LNCAP (cell line): ENCODE data around the gene SORCS3.

Experiments used
- CTCF ChIP-seq: fragments of 450-650 bp; IDR thresholded peaks from 2 replicates; pipeline ENCODE4 v1.5.1; 2017; ENCODE audit warnings: mild to moderate bottlenecking

SORCS3 gene

DNA sequence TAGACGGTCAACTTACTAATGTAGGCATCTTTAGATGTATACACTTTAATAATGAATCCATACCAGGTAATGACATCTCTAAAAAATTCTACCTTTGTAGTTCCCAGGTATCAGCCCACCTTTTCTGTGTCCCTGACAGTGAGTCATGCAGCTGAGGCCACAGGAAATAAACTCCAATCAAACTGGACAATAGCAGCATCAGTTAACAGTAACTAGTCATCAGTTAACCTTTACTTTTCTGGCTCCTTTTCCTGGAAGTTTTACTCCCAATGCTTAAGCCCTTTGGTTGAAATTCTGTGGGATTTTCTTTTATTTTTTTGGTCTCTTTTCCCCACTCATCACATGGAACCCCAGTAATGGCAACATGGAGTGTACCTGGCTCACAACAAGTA, 617.6 kb downstream of the SORCS3 start:
- TF ChIP-seq CTCF: no peak

DNA sequence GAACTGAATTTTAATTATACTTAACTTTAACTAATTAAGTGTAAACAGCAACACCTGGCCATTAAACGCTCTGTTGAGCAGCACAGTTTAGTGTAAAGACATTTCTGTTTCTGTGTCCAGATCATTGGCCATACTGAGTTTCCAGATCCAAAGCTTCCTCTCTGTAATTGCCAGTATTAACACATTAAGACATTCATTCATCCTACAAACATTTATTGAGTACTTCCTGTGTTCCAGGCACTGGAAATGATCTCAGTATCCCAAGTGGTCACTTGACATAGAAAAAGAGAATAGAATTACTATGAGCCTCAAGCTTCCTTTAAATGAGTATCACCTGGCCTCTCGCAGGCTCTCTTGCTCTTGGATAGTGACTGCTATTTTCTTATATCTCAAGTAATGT, 618.1 kb downstream of the SORCS3 start:
- no peak for TF ChIP-seq CTCF

- TF ChIP-seq CTCF: no peak
These were observed 621.6 kb downstream of the SORCS3 start for GRCh38 chr10:105262666-105263065.

DNA sequence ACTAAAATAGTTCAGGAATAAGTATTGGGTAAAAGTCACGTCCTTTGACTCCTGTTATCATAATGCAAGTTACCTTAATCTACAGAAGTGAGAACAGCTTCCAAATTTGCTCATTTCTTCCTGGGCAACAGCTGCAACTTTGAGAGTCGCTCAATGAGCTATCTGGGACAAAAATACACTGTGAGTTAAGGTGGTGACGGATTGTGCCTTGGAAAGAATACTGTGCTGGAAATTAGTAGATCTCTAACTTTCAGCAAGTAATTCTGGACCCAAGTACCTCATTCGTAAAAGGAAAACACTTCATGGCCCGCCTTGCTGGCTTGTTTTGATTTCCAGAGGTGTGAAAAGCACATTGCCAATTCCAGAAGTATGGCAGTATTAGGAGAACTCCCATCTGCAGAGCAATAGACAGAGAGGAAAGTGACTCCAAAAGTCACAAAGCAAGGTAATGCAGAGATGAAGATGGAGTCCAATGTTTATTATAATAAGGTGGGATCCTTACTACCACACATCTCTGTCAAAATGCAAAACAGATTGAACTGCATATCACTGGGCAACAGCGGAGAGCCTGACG, 626.0 kb downstream of the SORCS3 start:
- no peak for TF ChIP-seq CTCF

GRCh38 chr10:105268961-105269360, 627.9 kb downstream of the SORCS3 start:
- no peak for TF ChIP-seq CTCF

DNA sequence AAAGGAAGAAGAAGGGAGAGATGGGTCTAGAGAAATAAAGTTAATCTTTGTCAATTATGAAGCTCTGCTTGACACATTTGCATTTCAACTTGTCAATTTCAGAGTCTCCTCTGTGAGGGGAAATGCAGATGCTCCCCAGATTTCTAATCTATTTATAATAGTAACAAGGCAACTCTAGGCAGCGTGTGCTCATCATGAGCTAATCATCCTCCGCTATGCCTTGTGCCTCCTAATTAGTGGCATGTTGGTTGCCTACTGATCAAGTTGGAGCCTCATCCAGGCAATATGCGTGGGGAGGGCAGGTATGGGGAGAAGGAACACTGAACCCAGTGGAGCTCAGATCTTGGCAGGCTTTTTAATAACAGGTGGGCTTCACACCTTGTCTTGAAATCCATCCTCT, 628.6 kb downstream of the SORCS3 start:
- no peak for TF ChIP-seq CTCF

GRCh38 chr10:105274556-105275070, 633.5 kb downstream of the SORCS3 start:
- no peak for TF ChIP-seq CTCF

DNA sequence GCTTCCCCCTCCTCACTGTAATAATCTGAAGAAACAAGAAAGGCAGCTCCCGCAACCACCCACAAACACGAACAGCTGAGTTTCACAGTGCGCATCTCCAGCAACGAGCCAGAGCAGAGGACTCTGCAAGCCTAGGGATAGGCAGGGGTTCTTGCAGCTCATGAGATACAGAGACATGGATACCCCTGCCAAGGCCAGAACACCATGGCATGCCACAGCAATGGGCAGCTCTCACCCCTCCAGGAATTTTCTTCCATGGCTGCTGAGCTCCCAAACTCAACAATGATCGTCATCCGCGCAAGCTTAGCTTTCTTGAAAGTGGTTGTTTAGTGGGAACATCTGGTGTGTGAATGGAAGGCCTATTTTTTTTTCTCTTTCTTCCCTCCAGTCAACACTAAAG, 637.3 kb downstream of the SORCS3 start:
- TF ChIP-seq CTCF: no peak
